Head of caudate nucleus (tissue), 42 donors: ENCODE data around the gene NECAB2.
A peak's percentile ranks its signal among the peaks of the same experiment; 100 is the strongest.

Experiments
- DNase-seq, 42 donors: peaks; one replicate each; pipeline versions ENCODE4 v3.0.0 to v3.0.0-alpha.2; 2020 to 2021; ENCODE audit warnings: mixed read lengths in 7 of 42
- intact Hi-C: fragments of 100-400 bp; cut with DNase I; formaldehyde crosslinking; loops from one replicate; pipeline ENCODE4 v1.15.0; 2022

Gene NECAB2

DNA sequence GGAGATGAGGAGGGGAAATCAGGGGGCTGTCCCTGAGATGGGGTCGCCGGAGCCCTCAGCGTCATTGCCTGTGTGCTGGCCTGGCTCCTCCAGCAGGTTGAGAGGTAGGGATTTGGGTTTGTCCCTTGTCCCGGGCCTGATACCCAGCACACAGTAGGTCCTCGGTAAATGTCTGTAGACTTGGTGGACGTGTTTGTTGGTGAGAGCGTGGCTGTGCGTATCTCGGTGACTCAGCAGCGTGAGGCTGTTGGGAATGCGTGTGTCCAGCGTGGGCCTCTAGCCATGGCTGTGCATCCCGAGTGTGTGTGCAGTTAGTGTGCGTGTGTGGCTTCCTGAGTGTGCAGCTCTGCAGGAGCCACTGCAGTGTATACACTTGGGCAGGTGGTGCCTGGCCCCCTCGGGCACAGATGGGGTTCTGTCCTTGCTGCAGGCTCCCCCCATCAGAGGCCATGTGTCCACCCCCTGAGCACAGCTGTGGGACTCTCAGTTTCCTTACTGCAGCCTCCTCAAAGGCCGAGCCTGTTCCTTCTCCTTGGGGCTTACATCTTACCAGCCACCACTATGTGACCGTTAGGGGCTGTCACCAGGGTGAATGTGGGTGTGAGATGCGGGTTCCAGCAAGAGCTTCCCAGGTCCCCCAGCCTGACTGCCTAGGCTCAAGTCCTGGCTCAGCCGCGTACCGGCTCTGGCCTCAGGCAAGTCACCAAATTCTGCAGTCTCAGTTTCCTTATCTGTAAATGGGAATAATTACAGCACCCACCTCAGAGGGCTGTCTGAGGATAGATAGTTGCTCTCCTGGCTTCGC, 5.7 kb downstream of the NECAB2 start:
- no peak for DNase-seq
- intact Hi-C loops = loop anchor here (10.0 kb wide), 1 partner anchor 511 kb away; no protein-coding TSS in a partner anchor

DNA sequence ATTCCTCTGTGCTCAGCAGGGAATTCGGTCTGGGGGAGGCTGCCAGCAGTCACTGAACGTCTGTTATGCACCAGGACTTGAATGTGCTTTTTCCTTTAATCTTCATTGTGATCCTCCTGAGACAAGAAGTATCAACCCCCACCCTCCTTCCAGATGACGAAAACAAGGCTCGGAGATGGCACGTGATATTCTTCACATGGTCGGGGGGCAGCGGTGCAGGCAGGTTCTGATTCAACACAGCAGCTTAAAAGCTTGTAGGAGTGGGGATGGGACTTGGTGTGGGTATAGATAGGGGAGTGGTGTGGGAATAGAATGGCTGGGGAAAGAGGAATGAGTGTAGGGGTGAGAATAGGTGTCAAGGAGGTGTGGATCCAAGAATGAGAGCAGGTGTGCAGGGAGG, 6.4 kb downstream of the NECAB2 start:
- DNase-seq = peak in 26 of 42 donors; percentile 23 to 79 (median 67)
- intact Hi-C loops = loop anchor here (10.0 kb wide), 1 partner anchor 510 kb away; no protein-coding TSS in a partner anchor

DNA sequence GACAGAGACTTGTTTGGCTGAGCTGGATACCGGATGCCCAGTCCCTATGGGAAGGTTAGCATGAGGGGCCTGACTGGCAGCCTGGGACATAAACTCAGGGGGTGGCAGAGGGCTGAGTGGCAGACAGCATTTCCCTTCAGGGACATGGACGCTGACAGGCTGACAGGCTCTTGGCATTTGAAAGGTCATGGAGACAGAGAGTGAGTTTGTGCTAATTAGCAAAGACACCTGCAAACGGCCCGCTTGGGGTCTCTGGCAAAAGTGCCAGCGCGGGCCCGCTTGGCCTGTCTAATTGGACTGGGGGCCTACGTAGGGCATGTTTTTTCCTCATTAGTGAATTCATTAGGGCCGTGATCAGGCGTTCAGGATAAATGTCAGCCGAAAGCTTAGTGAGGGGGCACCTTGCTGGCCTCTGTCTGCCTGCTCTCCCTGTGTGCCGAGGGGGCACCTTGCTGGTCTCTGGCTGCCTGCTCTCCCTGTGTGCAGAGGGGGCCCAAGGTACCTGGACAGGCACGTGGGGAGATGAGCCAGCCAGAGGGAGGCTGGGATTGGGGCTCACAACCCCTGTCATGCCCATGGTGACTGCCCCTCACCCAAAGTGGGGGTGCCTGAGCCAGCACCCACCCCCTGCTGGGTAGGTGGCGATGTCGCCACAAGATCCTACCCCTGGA, 7.7 kb downstream of the NECAB2 start:
- intact Hi-C loops = loop anchor here (10.0 kb wide), 1 partner anchor 509 kb away; no protein-coding TSS in a partner anchor
- no peak for DNase-seq

DNA sequence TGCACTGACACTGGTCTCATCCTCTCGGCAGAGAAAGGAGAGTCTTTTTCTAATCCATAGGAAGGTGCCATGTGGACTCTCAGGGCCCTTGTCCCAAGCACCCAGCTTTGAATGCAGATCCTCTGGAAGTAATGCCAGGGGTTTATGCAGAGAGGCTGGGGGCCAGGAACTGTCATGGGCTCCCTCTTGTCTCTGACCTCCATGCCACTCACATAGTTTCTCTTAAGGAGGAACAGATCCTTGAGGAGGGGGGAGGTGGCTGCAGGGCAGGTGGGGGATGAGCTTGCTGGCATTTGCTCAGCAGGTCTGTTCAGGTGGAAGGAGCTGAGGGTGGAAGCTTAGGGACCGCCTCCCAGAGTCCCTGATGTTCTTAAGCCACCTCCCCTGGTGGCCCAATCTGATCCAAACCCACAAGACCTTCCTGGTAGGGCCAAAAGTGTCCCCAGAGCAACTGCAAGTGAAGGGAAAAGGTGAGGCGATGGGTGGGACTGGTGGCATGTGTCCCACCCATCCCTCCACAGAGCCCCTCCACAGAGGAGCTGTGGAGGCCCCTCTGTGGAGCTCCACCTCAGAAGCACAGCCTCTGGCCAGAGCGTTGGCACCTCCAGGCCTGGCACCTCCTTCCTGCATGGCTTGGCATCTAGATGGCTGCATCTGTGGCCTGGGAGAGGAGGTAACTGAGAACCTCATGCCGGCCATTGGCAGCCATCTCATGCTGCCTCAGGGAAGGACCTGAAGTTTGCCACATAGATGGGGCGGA, 9.2 kb downstream of the NECAB2 start:
- DNase-seq = no peak
- intact Hi-C loops = loop anchor here (10.0 kb wide), 1 partner anchor 508 kb away; no protein-coding TSS in a partner anchor

DNA sequence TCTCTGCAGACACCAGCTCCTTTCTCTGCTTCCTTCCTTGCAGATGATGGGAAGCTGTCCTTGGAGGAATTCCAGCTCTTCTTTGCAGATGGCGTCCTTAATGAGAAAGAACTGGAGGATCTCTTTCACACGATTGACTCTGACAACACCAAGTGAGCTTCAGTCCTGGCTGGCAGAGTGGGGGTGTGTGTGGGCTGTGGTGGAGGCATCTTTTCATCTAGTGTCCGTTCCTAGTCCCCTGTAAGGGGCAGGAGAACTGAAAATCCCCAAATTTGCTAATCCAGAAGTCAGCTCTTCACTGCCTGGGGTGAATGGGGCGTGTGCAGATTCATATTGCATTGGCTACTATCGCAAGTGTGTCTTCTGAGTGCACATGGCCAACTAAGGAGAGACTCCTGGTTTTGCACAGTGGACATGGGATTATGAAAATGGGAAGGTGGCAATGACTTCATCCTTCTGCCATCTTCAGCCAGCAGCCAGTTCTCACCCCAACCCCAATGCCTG, 10.4 kb downstream of the NECAB2 start:
- DNase-seq = no peak
- intact Hi-C loops = loop anchor here (10.0 kb wide), 1 partner anchor 506 kb away; no protein-coding TSS in a partner anchor

DNA sequence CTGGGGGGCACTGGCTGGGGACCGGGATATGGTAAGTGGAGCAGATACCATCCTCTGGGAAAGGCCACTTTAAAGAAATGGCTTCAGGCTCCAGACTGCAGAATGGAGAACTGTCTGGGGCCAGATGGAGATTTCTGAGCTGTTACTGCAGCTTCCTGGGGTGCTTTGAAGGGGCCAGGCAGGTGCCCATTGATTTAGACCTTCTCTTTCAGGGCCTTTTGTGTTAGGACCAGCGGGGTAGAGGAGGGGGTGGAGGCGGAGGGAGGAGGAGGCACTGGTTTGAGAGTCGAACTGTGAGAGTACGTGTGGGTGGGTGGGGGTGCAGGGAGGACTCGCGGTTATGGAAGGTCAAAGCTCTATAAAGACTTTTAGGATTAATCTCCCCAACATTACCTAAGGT, 11.4 kb downstream of the NECAB2 start:
- DNase-seq = no peak
- intact Hi-C loops = loop anchor here (10.0 kb wide), 1 partner anchor 505 kb away; no protein-coding TSS in a partner anchor

DNA sequence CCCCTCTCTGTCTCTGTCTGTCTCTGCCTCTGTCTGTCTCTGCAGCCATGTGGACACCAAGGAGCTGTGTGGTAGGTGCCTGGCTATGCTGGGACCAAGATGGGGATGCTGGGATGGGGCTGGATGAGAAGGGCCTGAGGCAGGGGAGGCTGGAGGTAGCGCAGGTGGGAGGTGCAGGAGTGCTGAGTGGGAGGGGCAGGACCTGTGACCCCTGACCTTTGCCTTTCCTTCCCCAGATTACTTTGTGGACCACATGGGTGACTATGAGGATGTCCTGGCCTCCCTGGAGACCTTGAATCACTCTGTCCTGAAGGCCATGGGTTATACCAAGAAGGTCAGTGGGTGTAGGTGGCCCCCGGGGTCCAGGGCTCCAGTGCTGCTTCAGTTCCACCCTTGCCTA, 12.8 kb downstream of the NECAB2 start:
- intact Hi-C loops = no loop called here
- DNase-seq = no peak

DNA sequence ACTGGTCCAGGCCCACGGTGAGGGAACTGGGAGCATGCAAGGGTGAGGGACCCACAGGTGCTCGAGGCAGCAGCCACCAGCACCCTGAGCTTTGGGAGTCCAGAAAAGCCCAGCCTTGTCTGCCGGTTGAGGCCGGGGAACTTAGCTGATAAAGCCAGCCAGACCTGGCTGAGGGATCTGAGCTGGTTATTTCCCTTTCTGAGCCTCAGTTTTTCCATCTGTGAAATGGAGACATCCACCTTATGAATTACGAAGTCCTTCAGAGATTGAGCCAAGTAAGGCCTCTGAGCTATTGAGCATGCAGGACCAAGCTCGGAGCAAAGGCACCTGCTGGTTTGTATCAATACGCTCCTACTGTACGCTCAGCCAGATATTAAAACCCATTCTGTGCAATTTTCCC, 13.8 kb downstream of the NECAB2 start:
- no peak for DNase-seq
- intact Hi-C loops = no loop called here

DNA sequence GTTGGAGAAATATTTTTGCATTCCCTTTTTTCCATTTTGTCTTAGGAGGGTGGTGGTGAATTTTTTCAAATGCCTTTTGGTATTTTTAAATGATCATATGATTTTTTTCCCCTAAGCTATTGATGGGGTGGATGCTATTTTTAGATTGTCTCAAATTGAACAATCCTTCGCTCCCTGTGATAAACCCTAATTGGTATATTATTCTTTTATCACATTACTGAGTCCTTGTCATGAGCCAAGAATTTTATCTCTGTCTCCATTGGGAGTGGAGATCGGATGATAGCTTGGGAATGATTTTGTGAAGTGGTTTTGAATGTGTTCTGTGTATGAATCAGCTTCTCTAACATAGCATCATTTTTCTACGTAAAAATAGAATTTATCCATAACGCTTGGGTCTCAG, 15.4 kb downstream of the NECAB2 start:
- DNase-seq = no peak
- intact Hi-C loops = no loop called here

DNA sequence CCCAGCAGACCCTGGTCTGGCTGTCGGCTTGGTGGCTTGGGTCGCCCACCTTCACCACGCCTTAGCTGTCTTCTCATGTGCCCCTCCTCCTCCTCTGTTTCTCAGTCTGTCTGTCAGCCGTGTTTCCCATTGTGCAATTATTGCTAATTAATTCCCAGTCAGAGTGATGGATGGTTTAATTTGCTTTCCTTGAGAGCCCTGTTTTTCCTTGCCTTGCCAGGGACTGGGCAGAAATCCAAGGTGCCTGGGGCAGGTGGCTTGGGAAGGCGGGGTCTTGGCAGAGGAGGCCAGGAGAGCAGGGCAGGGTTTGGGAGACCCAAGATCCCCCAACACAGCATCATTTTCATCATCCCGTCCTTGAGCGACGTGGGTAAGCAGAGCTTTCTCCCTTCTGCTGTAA, 21.3 kb downstream of the NECAB2 start:
- intact Hi-C loops = no loop called here
- DNase-seq = no peak

DNA sequence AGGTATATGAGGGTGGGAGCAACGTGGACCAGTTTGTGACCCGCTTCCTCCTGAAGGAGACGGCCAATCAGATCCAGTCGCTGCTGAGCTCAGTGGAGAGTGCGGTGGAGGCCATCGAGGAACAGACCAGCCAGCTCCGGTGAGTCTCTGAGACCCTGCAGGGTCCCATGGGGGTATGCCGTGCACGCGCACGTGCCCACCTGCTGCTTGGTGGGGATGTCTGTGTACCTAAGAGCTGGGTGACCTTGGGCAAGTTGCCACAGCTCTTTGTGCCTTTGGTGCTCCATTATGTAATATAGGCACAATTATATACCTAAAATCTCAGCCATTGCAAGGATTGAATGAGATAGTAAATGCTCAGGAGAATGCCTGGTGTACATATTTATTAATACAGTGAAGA, 22.4 kb downstream of the NECAB2 start:
- DNase-seq = no peak
- intact Hi-C loops = no loop called here

DNA sequence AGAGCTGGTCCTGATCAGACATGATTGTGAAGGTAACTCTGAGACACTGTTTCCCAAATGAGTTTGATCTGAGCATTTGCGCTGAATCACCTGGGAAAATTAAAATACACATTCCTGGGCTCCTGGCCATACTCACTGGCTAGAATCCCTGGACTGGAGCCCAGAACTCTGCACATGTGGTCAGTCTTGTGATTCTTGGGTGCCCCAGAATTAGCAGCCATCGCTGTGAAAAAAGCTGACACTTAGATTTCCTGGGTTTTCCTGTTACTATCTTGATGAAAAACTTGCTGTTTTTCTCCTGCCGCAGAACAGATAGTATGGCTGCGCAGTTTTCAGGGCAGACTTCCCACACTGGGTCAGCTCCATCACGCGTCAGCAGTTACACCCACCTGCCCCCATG, 24.6 kb downstream of the NECAB2 start:
- intact Hi-C loops = no loop called here
- peak in 9 of 42 donors; percentile 45 to 77 (median 61) for DNase-seq

DNA sequence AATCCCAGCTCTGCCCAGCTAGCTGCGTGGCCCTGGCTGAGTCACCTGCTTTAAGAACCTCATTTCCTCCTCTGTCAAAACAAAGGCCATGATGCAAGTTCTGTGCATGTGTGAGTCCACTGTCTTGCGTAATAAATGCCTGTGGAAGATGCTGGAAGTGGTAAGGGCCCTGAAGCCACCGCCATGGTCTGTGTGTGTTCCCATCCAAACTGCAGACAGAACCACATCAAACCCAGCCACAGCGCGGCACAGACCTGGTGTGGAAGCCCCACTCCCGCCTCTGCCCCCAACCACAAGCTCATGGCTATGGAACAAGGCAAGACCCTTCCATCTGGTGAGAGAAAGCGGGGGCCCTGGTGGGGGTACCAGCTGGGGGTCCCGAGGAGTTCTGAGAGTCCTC, 26.0 kb downstream of the NECAB2 start:
- DNase-seq = no peak
- intact Hi-C loops = no loop called here

DNA sequence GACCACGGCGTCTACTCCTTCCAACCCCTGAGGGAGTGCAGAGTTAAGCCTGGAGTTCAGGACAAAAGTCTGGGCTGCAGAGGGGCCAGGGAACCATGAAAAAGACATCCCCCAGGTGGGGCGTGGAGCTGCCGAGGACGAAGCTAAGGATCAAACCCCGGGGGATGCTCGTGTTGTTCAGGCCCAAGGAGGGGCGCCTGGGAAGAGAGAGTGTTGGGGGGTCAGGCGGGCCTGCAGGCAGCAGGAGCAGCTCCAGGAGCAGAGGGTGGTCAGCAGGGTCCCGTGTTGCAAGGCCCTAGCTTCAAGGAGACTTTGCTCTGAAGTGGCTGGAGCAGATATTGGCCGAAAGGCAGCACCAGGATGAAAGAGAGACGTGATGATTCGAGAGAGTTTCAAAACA, 26.7 kb downstream of the NECAB2 start:
- intact Hi-C loops = no loop called here
- DNase-seq = no peak

DNA sequence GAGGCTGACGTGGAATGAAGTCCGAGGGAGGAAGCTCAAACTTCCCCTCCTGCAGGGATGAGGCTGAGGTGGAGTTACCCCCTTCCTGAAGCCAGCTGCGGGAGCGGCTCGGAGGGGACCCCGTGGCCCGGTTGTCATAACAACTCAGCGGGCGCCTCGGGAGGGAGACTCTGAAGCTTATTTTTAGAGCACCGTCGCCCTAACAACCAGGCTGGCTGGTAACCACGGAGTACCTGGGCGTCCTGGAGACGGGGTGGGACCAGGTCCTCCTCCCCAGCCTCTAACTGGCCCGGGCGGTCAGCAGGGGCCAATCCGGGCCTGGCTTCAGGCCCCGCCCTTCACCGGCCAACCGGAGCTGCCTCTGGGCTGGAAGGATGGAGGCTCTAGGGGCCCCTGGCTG, 27.7 kb downstream of the NECAB2 start:
- intact Hi-C loops = no loop called here
- peak; percentile 61 to 95 (median 83) for DNase-seq

DNA sequence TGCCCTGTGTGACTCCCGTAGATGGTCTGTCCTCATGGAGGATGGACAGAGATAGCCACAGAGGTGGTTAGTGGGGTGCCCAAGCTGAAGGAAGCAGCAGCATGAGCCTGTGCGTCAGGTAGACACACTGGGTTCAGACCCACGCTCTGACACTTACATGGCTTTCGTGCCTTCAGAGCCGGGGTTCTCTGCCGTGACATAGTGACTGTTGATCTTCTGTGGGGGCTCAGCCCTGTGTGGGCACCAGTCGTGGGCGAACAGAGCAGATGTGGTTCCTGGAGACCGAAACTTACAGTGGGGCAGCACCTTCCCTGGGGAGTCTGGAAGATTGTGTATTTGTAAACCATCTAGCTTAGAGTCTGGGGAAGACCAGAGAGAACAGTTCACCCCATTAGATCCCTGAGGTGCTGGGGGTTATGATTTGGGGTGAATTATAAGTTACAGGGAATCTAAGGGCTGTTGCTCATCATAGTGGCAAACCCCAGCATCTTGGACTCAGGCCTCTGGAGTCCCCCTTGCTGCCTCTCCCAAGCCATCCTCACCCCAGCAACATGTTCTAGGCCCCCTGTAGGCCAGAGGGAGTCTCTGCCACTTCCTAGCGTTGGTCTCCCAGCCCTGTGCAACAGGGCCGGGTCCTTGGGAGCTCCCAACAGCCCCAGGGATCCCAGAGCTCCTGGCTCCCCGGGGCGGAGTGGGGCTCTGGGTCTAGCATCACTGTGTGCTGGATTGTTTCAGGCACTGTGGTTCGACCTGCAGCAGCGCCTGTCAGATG, 28.6 kb downstream of the NECAB2 start:
- DNase-seq = peak in 29 of 42 donors; percentile 31 to 85 (median 55)
- intact Hi-C loops = no loop called here

DNA sequence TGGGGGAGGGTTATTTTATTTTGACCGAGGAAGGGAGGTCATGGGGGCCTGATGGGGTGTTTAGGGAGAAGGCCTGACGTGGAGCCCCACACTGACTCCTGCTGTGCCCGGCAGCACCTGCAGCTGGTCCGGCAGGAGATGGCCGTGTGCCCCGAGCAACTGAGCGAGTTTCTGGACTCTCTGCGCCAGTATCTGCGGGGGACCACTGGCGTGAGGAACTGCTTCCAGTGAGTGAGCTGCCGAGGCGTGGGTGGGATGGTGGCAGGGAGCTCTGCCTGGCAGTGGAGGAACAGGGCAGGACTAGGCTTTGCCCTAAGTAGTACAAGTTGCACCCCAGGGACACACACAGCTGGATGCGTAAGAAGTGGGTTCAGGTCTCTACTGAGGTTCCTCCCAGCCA, 30.0 kb downstream of the NECAB2 start:
- intact Hi-C loops = no loop called here
- DNase-seq = no peak

DNA sequence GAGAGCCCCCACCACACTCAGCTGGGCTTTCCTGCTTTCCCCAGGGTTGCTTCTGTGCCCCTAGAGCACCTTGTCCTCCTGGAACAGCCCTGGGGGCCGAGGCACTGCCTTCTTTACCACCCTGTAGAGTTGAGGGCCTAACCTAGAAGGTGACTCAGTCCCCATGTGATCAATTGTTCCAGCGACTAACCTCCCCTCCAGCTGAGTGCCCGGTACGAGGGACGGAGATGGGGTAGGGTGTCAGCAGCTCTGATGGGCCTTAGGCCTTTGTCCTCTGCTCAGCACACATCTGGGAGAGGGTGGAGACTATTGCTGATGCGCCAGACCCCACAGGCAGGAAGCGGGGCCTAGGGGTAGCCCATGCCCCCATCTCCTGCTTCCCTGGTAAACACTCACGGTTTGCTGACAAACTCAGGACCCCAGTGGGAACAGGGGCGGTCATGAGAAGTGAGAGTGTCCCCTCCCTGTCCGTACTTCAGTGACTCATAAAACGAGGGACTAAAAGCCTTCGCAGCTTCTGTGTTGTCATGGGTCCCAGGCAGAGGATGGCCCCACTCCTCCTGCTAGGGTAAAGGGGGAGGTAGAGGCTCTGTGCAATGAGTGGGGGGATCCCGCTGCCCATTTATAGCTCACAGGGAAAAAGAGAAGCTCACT, 33.1 kb downstream of the NECAB2 start:
- DNase-seq = no peak
- intact Hi-C loops = no loop called here
